HT1080 (cell line): ENCODE measurements around the gene C3. TPM values are rescaled to one million over a fixed set of nuclear protein-coding genes. Genes with fewer than 3 reads are reported as not detected.
"Not testable (repeated sequence)": the region's sequence is repeated elsewhere in the genome, so short reads cannot be mapped to it uniquely, and the experiment has no call there.

Source experiments
- DNase-seq: peaks from one replicate; pipeline ENCODE4 v3.0.0-alpha.2; 2015; ENCODE audit warnings: low read depth
- total RNA-seq: library from RNA; depleted of rRNA; stranded (reverse); fragments of >200 nt; shearing (Covaris generic); gene quantifications from 2 replicates; pipeline ENCODE4 v1.2.3, GENCODE V29; 2014

C3 gene
- total RNA-seq, 1 experiment from 2014 or later = 0.14 TPM

GRCh38 chr19:6713773-6714692 is 6.4 kb downstream of the C3 start:
- DNase-seq = no peak

GRCh38 chr19:6712692-6713670 is 7.5 kb downstream of the C3 start:
- no peak for DNase-seq

GRCh38 chr19:6712231-6712630 is 8.2 kb downstream of the C3 start:
- no peak for DNase-seq

- no peak for DNase-seq
Observed at GRCh38 chr19:6711605-6712004, 8.8 kb downstream of the C3 start.

- no peak for DNase-seq
Observed at GRCh38 chr19:6711078-6711361, 9.4 kb downstream of the C3 start.

GRCh38 chr19:6710273-6711077 is 10.0 kb downstream of the C3 start:
- DNase-seq = no peak

GRCh38 chr19:6709549-6709948 is 10.9 kb downstream of the C3 start:
- no peak for DNase-seq

GRCh38 chr19:6708913-6709312 is 11.5 kb downstream of the C3 start:
- not testable (repeated sequence) for DNase-seq

- no peak for DNase-seq
Observed at GRCh38 chr19:6708346-6708745, 12.1 kb downstream of the C3 start.

GRCh38 chr19:6707658-6708018 is 12.8 kb downstream of the C3 start:
- DNase-seq = no peak

- DNase-seq = no peak
Observed at GRCh38 chr19:6707011-6707657, 13.3 kb downstream of the C3 start.

- no peak for DNase-seq
Observed at GRCh38 chr19:6706633-6706958, 13.9 kb downstream of the C3 start.

- DNase-seq = no peak
Observed at GRCh38 chr19:6705931-6706632, 14.4 kb downstream of the C3 start.

- no peak for DNase-seq
Observed at GRCh38 chr19:6700586-6701316, 19.7 kb downstream of the C3 start.

- no peak for DNase-seq
Observed at GRCh38 chr19:6699935-6700334, 20.5 kb downstream of the C3 start.

GRCh38 chr19:6697291-6697690 is 23.2 kb downstream of the C3 start:
- no peak for DNase-seq

GRCh38 chr19:6696239-6696820 is 24.1 kb downstream of the C3 start:
- DNase-seq = no peak

GRCh38 chr19:6694147-6694815 is 26.2 kb downstream of the C3 start:
- no peak for DNase-seq

- no peak for DNase-seq
Observed at GRCh38 chr19:6693681-6694080, 26.8 kb downstream of the C3 start.
